Measurements from ENCODE around the gene EIF4B.

EIF4B gene

GRCh38 chr12:53071591-53072551, 65.6 kb downstream of the EIF4B start:
- ATAC-seq (ENCODE audit: low read depth): no peak
- Mint-ChIP-seq H3K9me3 (no peaks in the 10 kb centered on the region), H3K27ac (peak overlapping the region; percentile 19), H3K4me3 (no peak overlapping the region), H3K4me1 (peaks cover 28% of the 10 kb centered on the region), H3K27me3 (no peaks in the 10 kb centered on the region), H3K36me3 (peaks cover 32% of the 10 kb centered on the region)
- DNase-seq (ENCODE audit: low spot score in 2 of 2): no peak

- Mint-ChIP-seq H3K4me3 (no peak overlapping the region), H3K27ac (no peak overlapping the region), H3K4me1 (peaks cover 34% of the 10 kb centered on the region), H3K36me3 (peaks cover 35% of the 10 kb centered on the region), H3K9me3 (no peaks in the 10 kb centered on the region), H3K27me3 (no peaks in the 10 kb centered on the region)
- DNase-seq (ENCODE audit: low spot score in 2 of 2) (no peak), ATAC-seq (ENCODE audit: low read depth) (no peak)
Measured at GRCh38 chr12:53073881-53074280, 67.6 kb downstream of the EIF4B start.

GRCh38 chr12:53074283-53074998, 68.2 kb downstream of the EIF4B start:
- no peaks in the 10 kb centered on the region for H3K27me3 Mint-ChIP-seq
- H3K4me3 Mint-ChIP-seq: no peak overlapping the region
- DNase-seq (ENCODE audit: low spot score in 2 of 2) (no peak), ATAC-seq (ENCODE audit: low read depth) (no peak)
- peaks cover 35% of the 10 kb centered on the region for H3K36me3 Mint-ChIP-seq
- peaks cover 36% of the 10 kb centered on the region for H3K4me1 Mint-ChIP-seq
- no peak overlapping the region for H3K27ac Mint-ChIP-seq
- H3K9me3 Mint-ChIP-seq: no peaks in the 10 kb centered on the region

- Mint-ChIP-seq H3K27ac (no peak overlapping the region), H3K36me3 (peaks cover 35% of the 10 kb centered on the region), H3K27me3 (no peaks in the 10 kb centered on the region), H3K4me1 (peaks cover 39% of the 10 kb centered on the region), H3K9me3 (no peaks in the 10 kb centered on the region), H3K4me3 (no peak overlapping the region)
- DNase-seq (ENCODE audit: low spot score in 2 of 2): no peak
- ATAC-seq (ENCODE audit: low read depth): no peak
Measured at GRCh38 chr12:53074999-53075370, 68.7 kb downstream of the EIF4B start.

- Mint-ChIP-seq H3K36me3 (peaks cover 28% of the 10 kb centered on the region), H3K27ac (no peak overlapping the region), H3K27me3 (no peaks in the 10 kb centered on the region), H3K9me3 (no peaks in the 10 kb centered on the region), H3K4me3 (no peak overlapping the region), H3K4me1 (peaks cover 37% of the 10 kb centered on the region)
- DNase-seq (ENCODE audit: low spot score in 2 of 2) (no peak), ATAC-seq (ENCODE audit: low read depth) (no peak)
Measured at GRCh38 chr12:53076461-53076860, 70.2 kb downstream of the EIF4B start.

- no peaks in the 10 kb centered on the region for H3K9me3 Mint-ChIP-seq
- no peak for ATAC-seq (ENCODE audit: low read depth)
- H3K4me1 Mint-ChIP-seq: peaks cover 35% of the 10 kb centered on the region
- H3K27ac Mint-ChIP-seq: peak overlapping the region; percentile 9
- no peak for DNase-seq (ENCODE audit: low spot score in 2 of 2)
- H3K27me3 Mint-ChIP-seq: no peaks in the 10 kb centered on the region
- H3K4me3 Mint-ChIP-seq: peak overlapping the region; percentile 8
- H3K36me3 Mint-ChIP-seq: peaks cover 24% of the 10 kb centered on the region
Measured at GRCh38 chr12:53077030-53077429, 70.8 kb downstream of the EIF4B start.

- DNase-seq (ENCODE audit: low spot score in 2 of 2): peak in 1 of 2 donors; percentile 25
- H3K36me3 Mint-ChIP-seq: peaks cover 18% of the 10 kb centered on the region
- no peaks in the 10 kb centered on the region for H3K9me3 Mint-ChIP-seq
- H3K4me1 Mint-ChIP-seq: peaks cover 27% of the 10 kb centered on the region
- H3K27ac Mint-ChIP-seq: peak overlapping the region; percentile 96
- peak; percentile 50 for ATAC-seq (ENCODE audit: low read depth)
- H3K4me3 Mint-ChIP-seq: peak overlapping the region; percentile 92
- no peaks in the 10 kb centered on the region for H3K27me3 Mint-ChIP-seq
Measured at GRCh38 chr12:53078425-53079225, 72.4 kb downstream of the EIF4B start.

GRCh38 chr12:53079226-53080117, 73.2 kb downstream of the EIF4B start, which contains the start of gene SPRYD3:
TSS of gene SPRYD3 (minus strand) at chr12:53079390. CDS start at chr12:53079333, 57 bp downstream.
- H3K4me3 Mint-ChIP-seq: peak within 1 kb of the TSS; percentile 92
- peaks cover 24% of the 10 kb centered on the region for H3K4me1 Mint-ChIP-seq
- peak; percentile 98 to 99 for DNase-seq (ENCODE audit: low spot score in 2 of 2)
- H3K36me3 Mint-ChIP-seq: peaks cover 14% of the 10 kb centered on the region
- no peaks in the 10 kb centered on the region for H3K9me3 Mint-ChIP-seq
- peak within 1 kb of the TSS; percentile 96 for H3K27ac Mint-ChIP-seq
- ATAC-seq (ENCODE audit: low read depth): peak; percentile 95
- no peaks in the 10 kb centered on the region for H3K27me3 Mint-ChIP-seq

GRCh38 chr12:53082637-53083175, 76.5 kb downstream of the EIF4B start:
- Mint-ChIP-seq H3K9me3 (no peaks in the 10 kb centered on the region), H3K4me3 (no peak overlapping the region), H3K4me1 (peaks cover 10% of the 10 kb centered on the region), H3K36me3 (no peaks in the 10 kb centered on the region), H3K27me3 (peaks cover 5% of the 10 kb centered on the region), H3K27ac (no peak overlapping the region)
- DNase-seq (ENCODE audit: low spot score in 2 of 2) (no peak), ATAC-seq (ENCODE audit: low read depth) (no peak)

- no peaks in the 10 kb centered on the region for H3K36me3 Mint-ChIP-seq
- peaks cover 6% of the 10 kb centered on the region for H3K27me3 Mint-ChIP-seq
- no peak overlapping the region for H3K4me3 Mint-ChIP-seq
- DNase-seq (ENCODE audit: low spot score in 2 of 2) (no peak), ATAC-seq (ENCODE audit: low read depth) (no peak)
- no peaks in the 10 kb centered on the region for H3K4me1 Mint-ChIP-seq
- no peaks in the 10 kb centered on the region for H3K9me3 Mint-ChIP-seq
- no peak overlapping the region for H3K27ac Mint-ChIP-seq
Measured at GRCh38 chr12:53086361-53086760, 80.1 kb downstream of the EIF4B start.

GRCh38 chr12:53090105-53090504, 83.8 kb downstream of the EIF4B start:
- Mint-ChIP-seq H3K9me3 (no peaks in the 10 kb centered on the region), H3K36me3 (no peaks in the 10 kb centered on the region)

GRCh38 chr12:53090554-53090953, 84.3 kb downstream of the EIF4B start:
- no peaks in the 10 kb centered on the region for H3K9me3 Mint-ChIP-seq
- peaks cover 11% of the 10 kb centered on the region for H3K27me3 Mint-ChIP-seq
- H3K4me3 Mint-ChIP-seq: no peak overlapping the region
- DNase-seq (ENCODE audit: low spot score in 2 of 2) (no peak), ATAC-seq (ENCODE audit: low read depth) (no peak)
- H3K4me1 Mint-ChIP-seq: peaks cover 2% of the 10 kb centered on the region
- H3K36me3 Mint-ChIP-seq: no peaks in the 10 kb centered on the region
- H3K27ac Mint-ChIP-seq: no peak overlapping the region

More at GRCh38 chr12:53090105-53090504, 83.8 kb downstream of the EIF4B start:
- H3K4me1 Mint-ChIP-seq: peaks cover 2% of the 10 kb centered on the region
- no peak for DNase-seq (ENCODE audit: low spot score in 2 of 2)
- H3K4me3 Mint-ChIP-seq: no peak overlapping the region
- H3K27me3 Mint-ChIP-seq: peaks cover 11% of the 10 kb centered on the region
- no peak overlapping the region for H3K27ac Mint-ChIP-seq
- no peak for ATAC-seq (ENCODE audit: low read depth)

GRCh38 chr12:53091756-53092155, 85.5 kb downstream of the EIF4B start:
- Mint-ChIP-seq H3K27me3 (peaks cover 8% of the 10 kb centered on the region), H3K9me3 (no peaks in the 10 kb centered on the region), H3K36me3 (no peaks in the 10 kb centered on the region), H3K4me1 (peaks cover 2% of the 10 kb centered on the region), H3K4me3 (no peak overlapping the region), H3K27ac (no peak overlapping the region)
- DNase-seq (ENCODE audit: low spot score in 2 of 2) (no peak), ATAC-seq (ENCODE audit: low read depth) (no peak)

Measured in memory B cell (primary cell).